Osteocyte (in vitro differentiated cells): Measurements from ENCODE around the gene TSC22D1. TPM values are rescaled to one million over a fixed set of nuclear protein-coding genes. Genes with fewer than 3 reads are reported as not detected.

Experiments
- DNase-seq: peaks from one replicate; pipeline ENCODE4 v3.0.0; 2021; ENCODE audit warnings: mixed read lengths; ENCODE audit not compliant: unreplicated experiment; ENCODE audit errors: extremely low spot score
- H3K27ac Mint-ChIP-seq: one replicate; pipeline ENCODE4 v1.8.0; 2021; ENCODE audit warnings: mild to moderate bottlenecking, mixed read lengths; ENCODE audit not compliant: unreplicated experiment
- H3K27me3 Mint-ChIP-seq: one replicate; pipeline ENCODE4 v1.8.0; 2021; ENCODE audit warnings: mixed read lengths; ENCODE audit not compliant: unreplicated experiment
- H3K36me3 Mint-ChIP-seq: one replicate; pipeline ENCODE4 v1.8.0; 2021; ENCODE audit warnings: mixed read lengths; ENCODE audit not compliant: unreplicated experiment
- H3K4me1 Mint-ChIP-seq: one replicate; pipeline ENCODE4 v1.8.0; 2021; ENCODE audit warnings: mixed read lengths; ENCODE audit not compliant: unreplicated experiment
- H3K4me3 Mint-ChIP-seq: one replicate; pipeline ENCODE4 v1.8.0; 2021; ENCODE audit warnings: mild to moderate bottlenecking, moderate library complexity, mixed read lengths; ENCODE audit not compliant: unreplicated experiment
- H3K9me3 Mint-ChIP-seq: one replicate; pipeline ENCODE4 v1.8.0; 2021; ENCODE audit warnings: mixed read lengths; ENCODE audit not compliant: unreplicated experiment
- CTCF ChIP-seq: fragments of 200-600 bp; sonication (generic); IDR thresholded peaks from 2 replicates; pipeline ENCODE4 v1.5.0; 2021; ENCODE audit warnings: antibody characterized with exemption, mild to moderate bottlenecking, moderate library complexity
- total RNA-seq: library from RNA; stranded (reverse); gene quantifications from 2 replicates; pipeline ENCODE4 v1.2.1, GENCODE V29; 2021

The TSC22D1 gene
- total RNA-seq, 1 donor from 2014 or later = 118 TPM

- Mint-ChIP-seq H3K36me3 (no peaks in the 10 kb centered on the region), H3K4me1 (peaks cover 3% of the 10 kb centered on the region), H3K27ac (no peak overlapping the region), H3K27me3 (no peaks in the 10 kb centered on the region), H3K4me3 (no peak overlapping the region), H3K9me3 (no peaks in the 10 kb centered on the region)
- DNase-seq = no peak
- TF ChIP-seq CTCF = no peak
Observed at GRCh38 chr13:44415815-44416214, 160.3 kb downstream of the TSC22D1 start.

GRCh38 chr13:44414716-44415115, 161.4 kb downstream of the TSC22D1 start:
- TF ChIP-seq CTCF = no peak
- Mint-ChIP-seq H3K27ac (no peak overlapping the region), H3K4me3 (no peak overlapping the region), H3K27me3 (no peaks in the 10 kb centered on the region), H3K4me1 (peaks cover 3% of the 10 kb centered on the region), H3K36me3 (no peaks in the 10 kb centered on the region), H3K9me3 (no peaks in the 10 kb centered on the region)
- DNase-seq = no peak

- Mint-ChIP-seq H3K4me1 (peaks cover 3% of the 10 kb centered on the region), H3K9me3 (no peaks in the 10 kb centered on the region), H3K36me3 (no peaks in the 10 kb centered on the region), H3K27me3 (peaks cover 5% of the 10 kb centered on the region), H3K27ac (no peak overlapping the region), H3K4me3 (no peak overlapping the region)
- no peak for TF ChIP-seq CTCF
- no peak for DNase-seq
Observed at GRCh38 chr13:44413095-44413494, 163.0 kb downstream of the TSC22D1 start.

- Mint-ChIP-seq H3K9me3 (no peaks in the 10 kb centered on the region), H3K36me3 (no peaks in the 10 kb centered on the region), H3K27ac (no peak overlapping the region), H3K4me3 (no peak overlapping the region), H3K27me3 (peaks cover 5% of the 10 kb centered on the region), H3K4me1 (peaks cover 3% of the 10 kb centered on the region)
- TF ChIP-seq CTCF = no peak
- DNase-seq = no peak
Observed at GRCh38 chr13:44412346-44412935, 163.7 kb downstream of the TSC22D1 start.

- Mint-ChIP-seq H3K4me1 (peaks cover 3% of the 10 kb centered on the region), H3K4me3 (no peak overlapping the region), H3K27me3 (peaks cover 5% of the 10 kb centered on the region), H3K36me3 (no peaks in the 10 kb centered on the region), H3K9me3 (no peaks in the 10 kb centered on the region), H3K27ac (no peak overlapping the region)
- DNase-seq = no peak
- no peak for TF ChIP-seq CTCF
Observed at GRCh38 chr13:44411841-44412240, 164.3 kb downstream of the TSC22D1 start.
